CD14-positive monocyte (primary cell): Measurements from ENCODE around the gene NUDT17. TPM values are rescaled to one million over a fixed set of nuclear protein-coding genes. Genes with fewer than 3 reads are reported as not detected.

Experiments
- DNase-seq, 3 donors: peaks; one replicate each; pipeline ENCODE4 v3.0.0-alpha.2; 2011 to 2022
- H2AFZ ChIP-seq: 2 replicates; pipeline ENCODE4 v1.6.0; 2012; ENCODE audit warnings: mild to moderate bottlenecking, low read depth, low read length, inconsistent platforms; ENCODE audit not compliant: insufficient read depth, poor library complexity, severe bottlenecking
- H3K27ac ChIP-seq, 2 donors: 1 replicate in 1 of 2; 2 replicates in 1 of 2; pipeline ENCODE4 v1.5.1; 2012 to 2013; ENCODE audit warnings: low read length in 2 of 2, control low read depth in 1 of 2, inconsistent platforms in 1 of 2, low read depth in 1 of 2, mild to moderate bottlenecking in 1 of 2
- H3K27me3 ChIP-seq, 2 donors: one replicate each; pipeline versions ENCODE4 v1.6.0 to v1.6.1; 2011 to 2013; ENCODE audit warnings: low read length in 2 of 2; ENCODE audit not compliant: control insufficient read depth in 2 of 2, insufficient read depth in 2 of 2
- H3K36me3 ChIP-seq, 2 donors: replicated peaks in 1 of 2; 1 replicate in 1 of 2; 2 replicates in 1 of 2; pipeline versions ENCODE4 v1.5.1 to v1.6.1; 2012 to 2013; ENCODE audit warnings: low read length in 2 of 2, control low read depth in 1 of 2, inconsistent platforms in 1 of 2, mild to moderate bottlenecking in 1 of 2; ENCODE audit not compliant: insufficient read depth in 2 of 2, control insufficient read depth in 1 of 2
- H3K4me1 ChIP-seq, 2 donors: 1 replicate in 1 of 2; 2 replicates in 1 of 2; pipeline versions ENCODE4 v1.5.1 to v1.6.1; 2012 to 2013; ENCODE audit warnings: low read length in 2 of 2, control low read depth in 1 of 2, inconsistent platforms in 1 of 2, mild to moderate bottlenecking in 1 of 2, moderate library complexity in 1 of 2; ENCODE audit not compliant: insufficient read depth in 2 of 2, control insufficient read depth in 1 of 2
- H3K4me2 ChIP-seq: replicated peaks from 2 replicates; pipeline ENCODE3; 2012; ENCODE audit warnings: low read length, moderate library complexity, mild to moderate bottlenecking; ENCODE audit not compliant: poor library complexity, severe bottlenecking; ENCODE audit errors: extremely low read depth
- H3K4me3 ChIP-seq, 3 experiments: fragments of 200-600 bp in 1 of 3; sonication (generic) in 1 of 3; replicated peaks in 1 of 3; 1 replicate in 2 of 3; 2 replicates in 1 of 3; pipeline ENCODE4 v1.5.1; 2011 to 2013; ENCODE audit warnings: low read length in 3 of 3, mild to moderate bottlenecking in 3 of 3, control low read depth in 2 of 3, low read depth in 2 of 3, inconsistent platforms in 1 of 3, moderate library complexity in 1 of 3
- H3K79me2 ChIP-seq: 2 replicates; pipeline ENCODE4 v1.6.0; 2012; ENCODE audit warnings: mild to moderate bottlenecking, control low read depth, inconsistent platforms, low read length, moderate library complexity; ENCODE audit not compliant: insufficient read depth
- H3K9ac ChIP-seq: 2 replicates; pipeline ENCODE4 v1.6.0; 2017; ENCODE audit warnings: low read length, mild to moderate bottlenecking; ENCODE audit not compliant: insufficient read depth, poor library complexity, severe bottlenecking
- H3K9me3 ChIP-seq, 2 donors: replicated peaks in 1 of 2; 1 replicate in 1 of 2; 2 replicates in 1 of 2; pipeline versions ENCODE4 v1.5.1 to v1.6.1; 2012 to 2013; ENCODE audit warnings: low read length in 2 of 2, control low read depth in 1 of 2; ENCODE audit not compliant: control insufficient read depth in 1 of 2, insufficient read depth in 1 of 2
- H4K20me1 ChIP-seq: 2 replicates; pipeline ENCODE4 v1.6.0; 2012; ENCODE audit warnings: mild to moderate bottlenecking, low read length, control low read depth, moderate library complexity; ENCODE audit not compliant: insufficient read depth
- H3K27ac Mint-ChIP-seq, 7 donors: one replicate each; pipeline ENCODE4 v1.8.0; 2020; ENCODE audit warnings: mild to moderate bottlenecking in 7 of 7, mixed read lengths in 7 of 7, moderate library complexity in 6 of 7, inconsistent platforms in 2 of 7
- H3K27me3 Mint-ChIP-seq, 3 donors: one replicate each; pipeline ENCODE4 v1.8.0; 2021 to 2022; ENCODE audit warnings: low read depth in 3 of 3, mild to moderate bottlenecking in 3 of 3, mixed read lengths in 3 of 3, moderate library complexity in 3 of 3, inconsistent platforms in 1 of 3
- H3K36me3 Mint-ChIP-seq, 2 donors: one replicate each; pipeline ENCODE4 v1.8.0; 2020; ENCODE audit warnings: mixed read lengths in 2 of 2, inconsistent platforms in 1 of 2, mild to moderate bottlenecking in 1 of 2
- H3K4me1 Mint-ChIP-seq: one replicate; pipeline ENCODE4 v1.8.0; 2020; ENCODE audit warnings: mild to moderate bottlenecking, mixed read lengths
- H3K4me3 Mint-ChIP-seq, 2 donors: one replicate each; pipeline ENCODE4 v1.8.0; 2020; ENCODE audit warnings: mild to moderate bottlenecking in 2 of 2, mixed read lengths in 2 of 2, moderate library complexity in 1 of 2
- H3K9me3 Mint-ChIP-seq, 7 donors: one replicate each; pipeline ENCODE4 v1.8.0; 2020 to 2022; ENCODE audit warnings: mixed read lengths in 7 of 7, mild to moderate bottlenecking in 6 of 7, moderate library complexity in 6 of 7, inconsistent platforms in 2 of 7
- WGBS: methylation state at CpG from one replicate; pipeline ENCODE4 v1.1.5; 2013; ENCODE audit warnings: missing lambda C conversion rate; ENCODE audit not compliant: insufficient coverage; 5-methylcytosine and 5-hydroxymethylcytosine counted together
- intact Hi-C, 2 donors: fragments of 100-400 bp; cut with micrococcal nuclease; formaldehyde crosslinking; loops; one replicate each; pipeline versions ENCODE4 v1.15.0 to v1.15.1; 2023
- polyA plus RNA-seq, 3 donors: library from polyadenylated mRNA; depleted of rRNA in 1 of 3; unstranded in 2 of 3; stranded (reverse) in 1 of 3; fragments of 300-500 nt in 2 of 3; fragments of >200 nt in 1 of 3; fragmentation: Illumina TruSeq in 2 of 3; gene quantifications; 1 replicate in 2 of 3; 2 replicates in 1 of 3; pipeline ENCODE4 v1.2.3, GENCODE V29; 2012 to 2021
- TF ChIP-seq, protein P1 (sequence below): fragments of 200-600 bp; IDR thresholded peaks from one replicate; pipeline ENCODE4 v1.8.0; 2022; ENCODE audit warnings: antibody characterized with exemption, mild to moderate bottlenecking

Gene NUDT17
- polyA plus RNA-seq, 3 donors = 2.1 to 6.4 (median 3.1) TPM

GRCh38 chr1:145837656-145838055 lies 7.8 kb upstream of the NUDT17 start:
- intact Hi-C loops = no loop called here
- H3K9ac ChIP-seq = no peak overlapping the region
- Mint-ChIP-seq H3K4me1 (no peaks in the 10 kb centered on the region), H3K9me3 (no peaks in the 10 kb centered on the region), H3K36me3 (peaks cover 79 to 96% of the 10 kb centered on the region in 2 donors), H3K27me3 (peaks cover 0 to 2% (median 0%) of the 10 kb centered on the region in 3 donors), H3K4me3 (no peak overlapping the region), H3K27ac (no peak overlapping the region)
- H3K4me1 ChIP-seq = no peaks in the 10 kb centered on the region
- no peak overlapping the region for H3K4me3 ChIP-seq
- H3K79me2 ChIP-seq = no peaks in the 10 kb centered on the region
- no peak overlapping the region for H3K27ac ChIP-seq
- no peak overlapping the region for H2AFZ ChIP-seq
- DNase-seq = no peak
- H3K4me2 ChIP-seq = no peak overlapping the region
- peaks cover 92 to 100% of the 10 kb centered on the region in 2 donors for H3K36me3 ChIP-seq
- H4K20me1 ChIP-seq = peaks cover 5% of the 10 kb centered on the region
- TF ChIP-seq, protein P1, sequence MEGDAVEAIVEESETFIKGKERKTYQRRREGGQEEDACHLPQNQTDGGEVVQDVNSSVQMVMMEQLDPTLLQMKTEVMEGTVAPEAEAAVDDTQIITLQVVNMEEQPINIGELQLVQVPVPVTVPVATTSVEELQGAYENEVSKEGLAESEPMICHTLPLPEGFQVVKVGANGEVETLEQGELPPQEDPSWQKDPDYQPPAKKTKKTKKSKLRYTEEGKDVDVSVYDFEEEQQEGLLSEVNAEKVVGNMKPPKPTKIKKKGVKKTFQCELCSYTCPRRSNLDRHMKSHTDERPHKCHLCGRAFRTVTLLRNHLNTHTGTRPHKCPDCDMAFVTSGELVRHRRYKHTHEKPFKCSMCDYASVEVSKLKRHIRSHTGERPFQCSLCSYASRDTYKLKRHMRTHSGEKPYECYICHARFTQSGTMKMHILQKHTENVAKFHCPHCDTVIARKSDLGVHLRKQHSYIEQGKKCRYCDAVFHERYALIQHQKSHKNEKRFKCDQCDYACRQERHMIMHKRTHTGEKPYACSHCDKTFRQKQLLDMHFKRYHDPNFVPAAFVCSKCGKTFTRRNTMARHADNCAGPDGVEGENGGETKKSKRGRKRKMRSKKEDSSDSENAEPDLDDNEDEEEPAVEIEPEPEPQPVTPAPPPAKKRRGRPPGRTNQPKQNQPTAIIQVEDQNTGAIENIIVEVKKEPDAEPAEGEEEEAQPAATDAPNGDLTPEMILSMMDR = no peak
- WGBS = no CpG with 5 or more reads among the region's 1 CpG
- no peaks in the 10 kb centered on the region for H3K27me3 ChIP-seq
- H3K9me3 ChIP-seq = no peaks in the 10 kb centered on the region

GRCh38 chr1:145843031-145843430 lies 2.4 kb upstream of the NUDT17 start:
- no peak overlapping the region for H3K27ac ChIP-seq
- Mint-ChIP-seq H3K9me3 (no peaks in the 10 kb centered on the region), H3K27ac (no peak overlapping the region), H3K27me3 (peaks cover 0 to 3% (median 0%) of the 10 kb centered on the region in 3 donors), H3K4me3 (no peak overlapping the region), H3K4me1 (peaks cover 6% of the 10 kb centered on the region), H3K36me3 (peaks cover 49 to 50% of the 10 kb centered on the region in 2 donors)
- no peak for DNase-seq
- no peaks in the 10 kb centered on the region for H3K27me3 ChIP-seq
- WGBS = no CpG with 5 or more reads among the region's 3 CpGs
- H3K4me3 ChIP-seq = no peak overlapping the region
- peaks cover 51 to 65% of the 10 kb centered on the region in 2 donors for H3K36me3 ChIP-seq
- no peaks in the 10 kb centered on the region for H3K9me3 ChIP-seq
- TF ChIP-seq, protein P1 = no peak
- H3K9ac ChIP-seq = no peak overlapping the region
- peaks cover 19 to 25% of the 10 kb centered on the region in 2 donors for H3K4me1 ChIP-seq
- no peaks in the 10 kb centered on the region for H3K79me2 ChIP-seq
- intact Hi-C loops = no loop called here
- no peak overlapping the region for H3K4me2 ChIP-seq
- H2AFZ ChIP-seq = no peak overlapping the region
- no peaks in the 10 kb centered on the region for H4K20me1 ChIP-seq
